HG03064 (cell line): ENCODE data around the gene U2AF2.

Experiments
- ATAC-seq: cut with Tn5 transposase; IDR thresholded peaks from one replicate; pipeline ENCODE4 v1.9.1; 2021; ENCODE audit warnings: low read depth; ENCODE audit not compliant: unreplicated experiment

U2AF2 gene

GRCh38 chr19:55687281-55688201, 32.7 kb downstream of the U2AF2 start:
- no peak for ATAC-seq

DNA sequence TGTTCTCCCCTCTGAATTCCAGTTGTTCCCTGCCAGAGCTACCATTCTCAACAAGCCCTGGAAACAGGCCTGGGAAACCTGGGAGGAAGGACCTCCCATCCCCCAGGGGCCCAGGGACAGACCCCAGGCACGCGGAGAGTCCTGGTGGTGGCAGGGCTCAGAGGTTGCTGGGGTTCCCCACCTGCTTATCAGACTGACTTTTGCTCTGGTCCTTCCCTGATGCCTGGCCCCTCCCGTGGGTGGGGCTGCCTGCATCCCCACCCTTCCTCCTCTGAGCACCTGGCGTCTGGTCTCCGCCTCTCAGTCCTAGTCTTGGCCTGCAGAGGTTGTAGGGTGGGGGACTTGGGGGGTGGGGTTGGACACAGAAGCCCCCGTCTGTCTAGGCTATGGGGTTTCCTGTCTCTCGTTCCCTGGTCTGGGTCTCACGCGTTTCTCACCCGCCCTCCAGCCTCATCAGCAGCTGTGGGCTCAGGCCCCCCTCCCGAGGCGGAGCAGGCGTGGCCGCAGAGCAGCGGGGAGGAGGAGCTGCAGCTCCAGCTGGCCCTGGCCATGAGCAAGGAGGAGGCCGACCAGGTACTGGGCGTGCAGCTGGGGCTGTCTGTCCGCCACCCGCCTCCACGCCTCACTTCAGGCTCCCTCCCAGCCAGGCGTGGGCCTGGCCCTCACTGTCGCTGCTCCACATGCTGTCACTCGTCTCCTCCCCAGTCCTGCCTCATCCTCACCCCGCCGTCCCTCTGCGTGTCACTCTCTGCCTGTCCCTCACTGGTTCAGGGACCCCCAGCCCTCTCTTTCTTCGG, 33.8 kb downstream of the U2AF2 start:
- ATAC-seq = no peak

GRCh38 chr19:55689411-55690108, 34.7 kb downstream of the U2AF2 start:
- ATAC-seq = no peak

GRCh38 chr19:55690109-55690768, 35.4 kb downstream of the U2AF2 start:
- no peak for ATAC-seq

GRCh38 chr19:55690769-55691545, 36.1 kb downstream of the U2AF2 start:
- ATAC-seq = no peak

GRCh38 chr19:55691561-55692481, 37.0 kb downstream of the U2AF2 start:
- ATAC-seq = no peak

DNA sequence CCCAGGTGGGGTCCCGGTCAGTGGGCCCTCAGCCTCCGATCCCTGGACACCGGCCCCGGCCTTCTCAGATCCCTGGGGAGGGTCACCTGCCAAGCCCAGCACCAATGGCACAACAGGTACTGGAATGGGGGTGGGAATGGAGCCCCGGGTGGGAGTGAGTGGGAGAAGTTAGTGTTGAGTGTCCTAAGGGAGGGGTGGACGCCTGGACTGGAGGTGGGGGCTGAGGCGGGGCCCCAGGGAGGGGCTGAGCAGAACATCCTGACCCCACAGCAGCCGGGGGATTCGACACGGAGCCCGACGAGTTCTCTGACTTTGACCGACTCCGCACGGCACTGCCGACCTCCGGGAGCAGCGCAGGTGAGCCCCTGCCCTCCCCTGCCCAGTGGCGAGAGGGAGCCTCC, 37.8 kb downstream of the U2AF2 start:
- ATAC-seq = no peak

DNA sequence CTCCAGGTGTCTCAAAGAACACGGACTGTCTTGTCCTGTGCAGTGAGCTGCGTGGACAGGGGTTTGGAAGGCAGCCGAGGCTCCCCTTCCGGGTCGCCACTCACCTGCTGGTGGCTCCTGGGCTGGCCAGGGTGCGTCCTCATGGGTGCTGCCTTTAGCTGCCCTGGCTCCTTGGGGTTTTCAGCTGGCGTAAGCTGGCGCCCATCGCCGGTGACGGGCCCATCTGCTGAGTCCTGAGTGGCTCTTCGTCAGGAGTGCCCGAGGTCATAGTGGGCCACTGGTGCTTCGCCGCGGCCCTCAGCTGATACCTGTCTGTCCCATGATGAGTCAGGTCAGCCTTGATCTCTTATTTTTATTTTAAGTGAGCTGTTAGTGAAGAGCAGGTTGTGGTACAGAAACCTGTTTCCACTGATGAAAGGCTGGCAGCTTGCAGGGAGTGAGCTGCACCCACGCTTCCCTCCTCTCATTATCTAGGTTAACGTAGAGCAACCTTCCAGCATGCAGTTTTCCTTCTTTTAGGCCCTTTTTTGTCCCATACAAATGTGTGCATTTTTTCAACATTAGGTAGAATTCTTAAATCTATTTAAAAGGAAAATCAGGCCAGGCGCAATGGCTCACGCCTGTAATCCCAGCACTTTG, 38.6 kb downstream of the U2AF2 start:
- no peak for ATAC-seq

- no peak for ATAC-seq
Measured at GRCh38 chr19:55694241-55694655, 39.4 kb downstream of the U2AF2 start.

DNA sequence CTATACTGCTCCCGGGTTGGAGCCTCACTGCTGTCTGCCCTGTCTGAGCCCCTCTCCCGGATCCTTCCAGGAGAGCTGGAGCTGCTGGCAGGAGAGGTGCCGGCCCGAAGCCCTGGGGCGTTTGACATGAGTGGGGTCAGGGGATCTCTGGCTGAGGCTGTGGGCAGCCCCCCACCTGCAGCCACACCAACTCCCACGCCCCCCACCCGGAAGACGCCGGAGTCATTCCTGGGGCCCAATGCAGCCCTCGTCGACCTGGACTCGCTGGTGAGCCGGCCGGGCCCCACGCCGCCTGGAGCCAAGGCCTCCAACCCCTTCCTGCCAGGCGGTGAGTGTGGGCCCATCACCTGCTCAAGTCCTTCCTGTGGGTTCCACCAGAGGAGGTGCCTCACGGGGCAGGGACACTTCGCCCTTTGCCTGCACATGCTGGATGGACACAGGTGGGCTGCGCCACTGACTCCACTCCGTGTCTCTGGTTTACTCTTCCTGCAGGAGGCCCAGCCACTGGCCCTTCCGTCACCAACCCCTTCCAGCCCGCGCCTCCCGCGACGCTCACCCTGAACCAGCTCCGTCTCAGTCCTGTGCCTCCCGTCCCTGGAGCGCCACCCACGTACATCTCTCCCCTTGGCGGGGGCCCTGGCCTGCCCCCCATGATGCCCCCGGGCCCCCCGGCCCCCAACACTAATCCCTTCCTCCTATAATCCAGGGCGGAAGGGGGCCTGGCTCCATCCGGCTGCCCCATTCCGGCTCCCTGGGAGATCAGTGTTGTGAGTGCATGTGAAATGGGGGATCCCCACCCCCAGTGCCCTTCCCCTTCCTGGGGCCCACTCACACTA, 40.0 kb downstream of the U2AF2 start:
- no peak for ATAC-seq

DNA sequence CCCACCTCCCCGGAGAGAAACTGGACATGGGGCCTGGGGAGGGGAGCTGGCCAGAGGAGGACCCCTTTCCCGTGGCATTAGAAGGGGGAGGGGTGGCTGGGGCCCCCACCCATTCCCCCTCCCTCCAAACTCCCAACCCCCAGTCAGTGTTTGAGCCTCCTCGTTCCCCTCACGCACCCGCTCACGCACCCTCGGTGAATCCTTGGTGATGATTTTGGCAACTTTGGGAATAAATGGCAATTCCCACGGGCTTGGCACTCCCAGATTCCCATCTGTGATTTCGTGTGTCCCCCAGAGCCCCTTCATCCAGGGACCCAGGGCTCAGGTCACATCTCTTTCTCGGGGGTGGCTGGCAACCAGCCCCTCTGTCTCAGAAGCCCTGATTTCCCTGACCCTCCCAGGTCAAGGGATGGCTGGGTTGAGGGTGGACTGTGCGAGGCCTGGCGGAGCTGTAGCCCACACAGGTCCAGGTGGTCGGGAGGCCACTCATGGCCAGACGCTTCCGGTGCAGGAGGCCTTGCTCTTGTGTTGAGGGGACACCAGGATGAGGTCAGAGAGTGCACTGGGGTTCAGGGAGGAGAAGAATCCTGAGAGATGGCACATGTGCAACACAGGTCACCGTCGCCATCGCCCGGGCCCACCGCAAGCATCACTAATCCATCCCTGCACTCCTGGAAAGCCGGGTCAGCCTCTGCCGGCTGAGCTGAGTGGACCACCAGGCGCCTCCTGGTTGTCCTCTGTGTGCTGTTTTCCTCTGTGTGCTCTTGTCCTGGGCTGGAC, 40.9 kb downstream of the U2AF2 start:
- ATAC-seq = no peak

DNA sequence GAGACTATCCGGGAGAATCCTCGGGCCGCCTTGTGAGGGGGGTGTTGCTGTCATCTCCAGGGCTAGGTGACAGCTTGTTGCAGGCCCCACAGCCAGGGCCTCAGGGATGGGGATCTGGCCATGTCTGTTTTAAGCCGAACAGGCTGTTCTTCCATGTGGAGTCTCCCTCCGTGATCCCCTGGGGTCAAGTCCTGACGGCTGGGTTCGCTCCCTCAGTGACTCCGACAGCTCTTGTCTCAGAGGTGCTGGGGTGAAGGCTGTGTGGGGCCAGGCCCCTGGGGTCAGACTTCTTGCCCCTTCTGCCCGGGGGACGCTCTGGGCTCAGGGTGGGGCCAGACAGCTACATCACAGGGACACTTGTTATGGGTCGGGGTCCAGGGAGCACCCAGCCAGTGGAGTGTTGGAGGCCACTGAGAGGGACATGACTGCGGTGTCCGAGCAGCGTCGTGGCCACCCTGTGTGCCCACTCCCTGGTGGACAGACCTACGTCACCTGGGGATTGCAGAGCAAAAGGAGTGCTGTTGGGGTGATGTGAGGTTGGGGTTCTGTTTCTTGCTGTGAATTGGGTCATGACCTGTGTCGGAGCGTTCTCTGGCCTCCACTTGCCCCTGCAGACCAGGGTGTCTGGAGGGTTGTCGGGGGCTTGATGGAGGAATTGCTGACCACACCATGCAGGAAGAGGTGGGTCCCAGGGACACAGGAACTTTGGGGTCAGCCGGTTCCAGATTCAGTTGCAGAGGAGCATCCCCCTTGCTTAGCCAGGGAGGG, 41.6 kb downstream of the U2AF2 start:
- no peak for ATAC-seq

- no peak for ATAC-seq
Measured at GRCh38 chr19:55697069-55697440, 42.2 kb downstream of the U2AF2 start.

GRCh38 chr19:55697698-55698097, 42.9 kb downstream of the U2AF2 start:
- no peak for ATAC-seq

- ATAC-seq = no peak
Measured at GRCh38 chr19:55698256-55698655, 43.4 kb downstream of the U2AF2 start.

DNA sequence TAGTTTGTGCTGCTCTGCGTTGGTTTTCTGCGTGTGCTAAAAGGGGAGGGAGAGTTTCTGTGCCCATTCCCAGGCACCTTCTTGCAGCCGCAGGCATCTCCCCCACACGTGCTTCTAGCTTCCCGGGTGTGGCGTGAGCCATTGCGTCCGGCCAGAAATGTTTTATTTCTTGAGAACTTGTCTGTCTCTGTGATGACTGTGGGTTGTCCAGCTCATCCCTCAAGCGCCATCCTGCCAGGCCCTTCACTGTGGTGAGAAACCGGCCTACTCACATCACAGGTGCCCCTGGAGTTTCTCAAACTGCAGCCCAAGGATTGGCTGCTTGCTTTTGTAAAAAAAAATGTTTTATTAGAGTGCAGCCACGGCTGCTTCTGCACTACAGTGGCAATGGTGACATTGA, 44.4 kb downstream of the U2AF2 start:
- no peak for ATAC-seq
